CD14-positive monocyte (primary cell): ENCODE data around the gene RTP5. TPM values are rescaled to one million over a fixed set of nuclear protein-coding genes. Genes with fewer than 3 reads are reported as not detected.

Experiments used
- DNase-seq, 3 donors: peaks; one replicate each; pipeline ENCODE4 v3.0.0-alpha.2; 2011 to 2022
- H2AFZ ChIP-seq: 2 replicates; pipeline ENCODE4 v1.6.0; 2012; ENCODE audit warnings: mild to moderate bottlenecking, low read depth, low read length, inconsistent platforms; ENCODE audit not compliant: insufficient read depth, poor library complexity, severe bottlenecking
- H3K27ac ChIP-seq, 2 donors: 1 replicate in 1 of 2; 2 replicates in 1 of 2; pipeline ENCODE4 v1.5.1; 2012 to 2013; ENCODE audit warnings: low read length in 2 of 2, control low read depth in 1 of 2, inconsistent platforms in 1 of 2, low read depth in 1 of 2, mild to moderate bottlenecking in 1 of 2
- H3K27me3 ChIP-seq, 2 donors: one replicate each; pipeline versions ENCODE4 v1.6.0 to v1.6.1; 2011 to 2013; ENCODE audit warnings: low read length in 2 of 2; ENCODE audit not compliant: control insufficient read depth in 2 of 2, insufficient read depth in 2 of 2
- H3K36me3 ChIP-seq, 2 donors: replicated peaks in 1 of 2; 1 replicate in 1 of 2; 2 replicates in 1 of 2; pipeline versions ENCODE4 v1.5.1 to v1.6.1; 2012 to 2013; ENCODE audit warnings: low read length in 2 of 2, control low read depth in 1 of 2, inconsistent platforms in 1 of 2, mild to moderate bottlenecking in 1 of 2; ENCODE audit not compliant: insufficient read depth in 2 of 2, control insufficient read depth in 1 of 2
- H3K4me1 ChIP-seq, 2 donors: 1 replicate in 1 of 2; 2 replicates in 1 of 2; pipeline versions ENCODE4 v1.5.1 to v1.6.1; 2012 to 2013; ENCODE audit warnings: low read length in 2 of 2, control low read depth in 1 of 2, inconsistent platforms in 1 of 2, mild to moderate bottlenecking in 1 of 2, moderate library complexity in 1 of 2; ENCODE audit not compliant: insufficient read depth in 2 of 2, control insufficient read depth in 1 of 2
- H3K4me2 ChIP-seq: replicated peaks from 2 replicates; pipeline ENCODE3; 2012; ENCODE audit warnings: low read length, moderate library complexity, mild to moderate bottlenecking; ENCODE audit not compliant: poor library complexity, severe bottlenecking; ENCODE audit errors: extremely low read depth
- H3K4me3 ChIP-seq, 3 experiments: fragments of 200-600 bp in 1 of 3; sonication (generic) in 1 of 3; replicated peaks in 1 of 3; 1 replicate in 2 of 3; 2 replicates in 1 of 3; pipeline ENCODE4 v1.5.1; 2011 to 2013; ENCODE audit warnings: low read length in 3 of 3, mild to moderate bottlenecking in 3 of 3, control low read depth in 2 of 3, low read depth in 2 of 3, inconsistent platforms in 1 of 3, moderate library complexity in 1 of 3
- H3K79me2 ChIP-seq: 2 replicates; pipeline ENCODE4 v1.6.0; 2012; ENCODE audit warnings: mild to moderate bottlenecking, control low read depth, inconsistent platforms, low read length, moderate library complexity; ENCODE audit not compliant: insufficient read depth
- H3K9ac ChIP-seq: 2 replicates; pipeline ENCODE4 v1.6.0; 2017; ENCODE audit warnings: low read length, mild to moderate bottlenecking; ENCODE audit not compliant: insufficient read depth, poor library complexity, severe bottlenecking
- H3K9me3 ChIP-seq, 2 donors: replicated peaks in 1 of 2; 1 replicate in 1 of 2; 2 replicates in 1 of 2; pipeline versions ENCODE4 v1.5.1 to v1.6.1; 2012 to 2013; ENCODE audit warnings: low read length in 2 of 2, control low read depth in 1 of 2; ENCODE audit not compliant: control insufficient read depth in 1 of 2, insufficient read depth in 1 of 2
- H4K20me1 ChIP-seq: 2 replicates; pipeline ENCODE4 v1.6.0; 2012; ENCODE audit warnings: mild to moderate bottlenecking, low read length, control low read depth, moderate library complexity; ENCODE audit not compliant: insufficient read depth
- H3K27ac Mint-ChIP-seq, 7 donors: one replicate each; pipeline ENCODE4 v1.8.0; 2020; ENCODE audit warnings: mild to moderate bottlenecking in 7 of 7, mixed read lengths in 7 of 7, moderate library complexity in 6 of 7, inconsistent platforms in 2 of 7
- H3K27me3 Mint-ChIP-seq, 3 donors: one replicate each; pipeline ENCODE4 v1.8.0; 2021 to 2022; ENCODE audit warnings: low read depth in 3 of 3, mild to moderate bottlenecking in 3 of 3, mixed read lengths in 3 of 3, moderate library complexity in 3 of 3, inconsistent platforms in 1 of 3
- H3K36me3 Mint-ChIP-seq, 2 donors: one replicate each; pipeline ENCODE4 v1.8.0; 2020; ENCODE audit warnings: mixed read lengths in 2 of 2, inconsistent platforms in 1 of 2, mild to moderate bottlenecking in 1 of 2
- H3K4me1 Mint-ChIP-seq: one replicate; pipeline ENCODE4 v1.8.0; 2020; ENCODE audit warnings: mild to moderate bottlenecking, mixed read lengths
- H3K4me3 Mint-ChIP-seq, 2 donors: one replicate each; pipeline ENCODE4 v1.8.0; 2020; ENCODE audit warnings: mild to moderate bottlenecking in 2 of 2, mixed read lengths in 2 of 2, moderate library complexity in 1 of 2
- H3K9me3 Mint-ChIP-seq, 7 donors: one replicate each; pipeline ENCODE4 v1.8.0; 2020 to 2022; ENCODE audit warnings: mixed read lengths in 7 of 7, mild to moderate bottlenecking in 6 of 7, moderate library complexity in 6 of 7, inconsistent platforms in 2 of 7
- CTCF ChIP-seq: fragments of 200-600 bp; IDR thresholded peaks from one replicate; pipeline ENCODE4 v1.8.0; 2022; ENCODE audit warnings: antibody characterized with exemption, mild to moderate bottlenecking
- WGBS: methylation state at CpG from one replicate; pipeline ENCODE4 v1.1.5; 2013; ENCODE audit warnings: missing lambda C conversion rate; ENCODE audit not compliant: insufficient coverage; 5-methylcytosine and 5-hydroxymethylcytosine counted together
- intact Hi-C, 2 donors: fragments of 100-400 bp; cut with micrococcal nuclease; formaldehyde crosslinking; loops; one replicate each; pipeline versions ENCODE4 v1.15.0 to v1.15.1; 2023
- polyA plus RNA-seq, 3 donors: library from polyadenylated mRNA; depleted of rRNA in 1 of 3; unstranded in 2 of 3; stranded (reverse) in 1 of 3; fragments of 300-500 nt in 2 of 3; fragments of >200 nt in 1 of 3; fragmentation: Illumina TruSeq in 2 of 3; gene quantifications; 1 replicate in 2 of 3; 2 replicates in 1 of 3; pipeline ENCODE4 v1.2.3, GENCODE V29; 2012 to 2021

The RTP5 gene
- polyA plus RNA-seq, 3 donors, result 0.03 TPM; not detected in 2

DNA sequence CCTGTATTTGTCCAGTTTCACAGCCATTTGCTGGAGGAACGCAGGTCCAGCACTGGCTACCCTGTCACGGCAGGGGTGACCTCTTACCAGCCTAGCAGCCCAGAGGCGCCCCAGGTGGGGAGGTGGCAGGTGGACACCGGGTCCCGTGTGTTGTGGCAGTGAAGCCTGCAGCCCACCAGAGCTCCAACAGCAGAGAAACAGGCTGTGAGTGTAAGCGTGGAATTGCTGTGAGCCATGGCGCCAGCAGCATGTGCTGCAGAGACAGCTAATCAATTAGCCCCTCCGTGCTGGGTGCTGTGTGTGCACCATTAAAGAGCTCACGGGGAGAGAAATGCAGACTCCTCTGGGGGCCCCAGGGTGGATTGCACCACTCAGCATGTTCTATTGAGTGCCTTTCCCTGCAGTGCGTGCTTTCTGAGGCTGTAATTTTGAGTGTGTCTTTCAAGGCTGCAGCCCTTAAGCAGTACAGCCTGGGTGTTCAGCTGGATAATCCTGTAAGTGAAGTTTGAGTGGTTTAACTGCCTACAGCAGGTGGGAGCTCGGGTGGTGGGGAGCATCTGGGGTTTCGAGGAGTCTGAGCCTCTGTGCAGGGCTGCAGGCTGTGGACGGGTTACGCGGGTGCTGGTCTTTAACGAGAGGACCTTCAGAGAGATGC lies 15.9 kb downstream of the RTP5 start:
- Histone ChIP-seq H3K4me3 (no peak overlapping the region), H4K20me1 (no peaks in the 10 kb centered on the region), H3K27ac (no peak overlapping the region), H3K4me2 (no peak overlapping the region), H3K9ac (no peak overlapping the region), H3K36me3 (no peaks in the 10 kb centered on the region), H3K4me1 (peaks cover 20 to 21% of the 10 kb centered on the region in 2 donors), H2AFZ (no peak overlapping the region), H3K79me2 (no peaks in the 10 kb centered on the region), H3K9me3 (peaks cover 0 to 9% of the 10 kb centered on the region in 2 donors), H3K27me3 (no peaks in the 10 kb centered on the region)
- TF ChIP-seq CTCF, result no peak
- WGBS, result 93% methylated on average over 12 of the region's 16 CpGs
- Mint-ChIP-seq H3K36me3 (peaks cover 19 to 25% of the 10 kb centered on the region in 2 donors), H3K4me3 (no peak overlapping the region), H3K27me3 (peaks cover 0 to 11% (median 2%) of the 10 kb centered on the region in 3 donors), H3K4me1 (peaks cover 15% of the 10 kb centered on the region), H3K9me3 (peaks cover 2 to 9% (median 5%) of the 10 kb centered on the region in 7 donors), H3K27ac (peak overlapping the region in 2 of 7 donors; percentile 6 to 16)
- no peak for DNase-seq
- intact Hi-C loops, result loop anchor here in 1 of 2 donors (10.0 kb wide), 1 partner anchor 151 kb away; the partner anchor contains the start of gene D2HGDH

- H3K36me3 Mint-ChIP-seq, result peaks cover 22 to 27% of the 10 kb centered on the region in 2 donors
- 89% methylated on average over 11 of the region's 15 CpGs for WGBS
- H3K4me1 Mint-ChIP-seq, result peaks cover 11% of the 10 kb centered on the region
- H3K4me3 Mint-ChIP-seq, result no peak overlapping the region
- no peaks in the 10 kb centered on the region for H3K79me2 ChIP-seq
- H3K4me1 ChIP-seq, result peaks cover 14 to 15% of the 10 kb centered on the region in 2 donors
- intact Hi-C loops, result loop anchor here in 1 of 2 donors (10.0 kb wide), 1 partner anchor 151 kb away; the partner anchor contains the start of gene D2HGDH
- no peak overlapping the region for H3K9ac ChIP-seq
- no peak overlapping the region for H3K27ac ChIP-seq
- H4K20me1 ChIP-seq, result no peaks in the 10 kb centered on the region
- no peaks in the 10 kb centered on the region for H3K27me3 ChIP-seq
- H3K4me3 ChIP-seq, result no peak overlapping the region
- no peaks in the 10 kb centered on the region for H3K36me3 ChIP-seq
- H3K27me3 Mint-ChIP-seq, result peaks cover 0 to 11% (median 2%) of the 10 kb centered on the region in 3 donors
- no peak overlapping the region for H3K4me2 ChIP-seq
- no peak overlapping the region for H2AFZ ChIP-seq
- H3K9me3 Mint-ChIP-seq, result peaks cover 2 to 9% (median 5%) of the 10 kb centered on the region in 7 donors
- peak overlapping the region in 2 of 7 donors; percentile 12 to 16 for H3K27ac Mint-ChIP-seq
- H3K9me3 ChIP-seq, result peaks cover 0 to 9% of the 10 kb centered on the region in 2 donors
- TF ChIP-seq CTCF, result no peak
- DNase-seq, result no peak
These were observed 16.6 kb downstream of the RTP5 start for GRCh38 chr2:241885946-241886643.
